ENCODE results near the gene JAG1.
"Not testable (repeated sequence)": the region's sequence is repeated elsewhere in the genome, so short reads cannot be mapped to it uniquely, and the experiment has no call there.

JAG1 gene

DNA sequence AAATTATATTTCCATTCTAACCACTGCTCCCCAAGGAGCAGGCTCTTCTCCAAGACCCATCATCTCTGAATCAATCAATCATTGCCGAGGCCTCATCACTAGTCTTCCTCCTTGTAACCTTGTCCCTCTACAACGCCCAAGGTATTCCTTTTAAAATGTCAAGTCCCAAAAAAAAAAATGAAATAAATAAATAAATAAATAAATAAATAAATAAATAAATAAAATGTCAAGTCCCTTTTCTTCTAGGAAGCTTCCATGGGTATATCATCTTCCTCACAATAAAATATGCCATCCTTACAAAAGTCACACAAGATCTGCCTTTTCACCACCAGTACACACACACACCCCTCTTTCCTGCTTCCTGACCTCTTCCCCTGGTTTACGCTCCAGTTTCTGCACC lies 57.6 kb downstream of the JAG1 start:
- TF ChIP-seq JUND (IDR thresholded peaks at IDR 0.05; ENCODE audit: low read depth) = no peak
- DNase-seq (ENCODE audit: low read depth in 1 of 2, low spot score in 1 of 2) = no peak
- in situ Hi-C loops (cut with HindIII; ENCODE audit: low pct_unique_long_range_greater_than_20kb, low sequenced_read_pairs) = no loop called here

- in situ Hi-C loops (cut with HindIII; ENCODE audit: low pct_unique_long_range_greater_than_20kb, low sequenced_read_pairs) = no loop called here
- TF ChIP-seq JUND (IDR thresholded peaks at IDR 0.05; ENCODE audit: low read depth) = no peak
- DNase-seq (ENCODE audit: low read depth in 1 of 2, low spot score in 1 of 2) = no peak
Observed at GRCh38 chr20:10613911-10614310, 59.9 kb downstream of the JAG1 start.

- in situ Hi-C loops (cut with HindIII; ENCODE audit: low pct_unique_long_range_greater_than_20kb, low sequenced_read_pairs); DNase-seq (ENCODE audit: low read depth in 1 of 2, low spot score in 1 of 2): not testable (repeated sequence)
Observed at GRCh38 chr20:10613426-10613825, 60.4 kb downstream of the JAG1 start.

GRCh38 chr20:10611357-10611756 lies 62.4 kb downstream of the JAG1 start:
- no peak for TF ChIP-seq JUND (IDR thresholded peaks at IDR 0.05; ENCODE audit: low read depth)
- in situ Hi-C loops (cut with HindIII; ENCODE audit: low pct_unique_long_range_greater_than_20kb, low sequenced_read_pairs) = no loop called here
- DNase-seq (ENCODE audit: low read depth in 1 of 2, low spot score in 1 of 2) = peak in 1 of 2 experiments; percentile 29

- no peak for TF ChIP-seq JUND (IDR thresholded peaks at IDR 0.05; ENCODE audit: low read depth)
- in situ Hi-C loops (cut with HindIII; ENCODE audit: low pct_unique_long_range_greater_than_20kb, low sequenced_read_pairs) = no loop called here
- no peak for DNase-seq (ENCODE audit: low read depth in 1 of 2, low spot score in 1 of 2)
Observed at GRCh38 chr20:10610251-10610650, 63.5 kb downstream of the JAG1 start.

DNA sequence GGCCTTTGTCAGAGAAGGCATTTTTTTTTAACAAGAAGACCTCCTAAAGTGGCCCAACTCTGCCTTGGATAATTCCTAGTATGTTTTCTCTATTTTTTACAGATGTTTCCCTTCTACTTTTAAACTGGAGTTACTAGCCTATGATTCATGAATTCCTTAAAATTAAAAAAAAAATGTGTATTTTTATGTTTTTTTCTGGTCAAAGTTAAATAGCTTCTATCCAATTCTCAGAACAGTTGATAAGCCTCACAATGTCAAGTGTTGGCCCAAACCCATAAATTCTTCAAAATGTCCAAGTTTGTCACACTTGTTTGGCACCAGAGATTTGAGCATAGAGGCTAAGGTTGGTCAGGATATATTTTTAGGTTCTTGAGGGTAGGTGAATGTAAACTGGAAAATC lies 64.0 kb downstream of the JAG1 start:
- DNase-seq (ENCODE audit: low read depth in 1 of 2, low spot score in 1 of 2) = no peak
- in situ Hi-C loops (cut with HindIII; ENCODE audit: low pct_unique_long_range_greater_than_20kb, low sequenced_read_pairs) = no loop called here
- no peak for TF ChIP-seq JUND (IDR thresholded peaks at IDR 0.05; ENCODE audit: low read depth)

DNA sequence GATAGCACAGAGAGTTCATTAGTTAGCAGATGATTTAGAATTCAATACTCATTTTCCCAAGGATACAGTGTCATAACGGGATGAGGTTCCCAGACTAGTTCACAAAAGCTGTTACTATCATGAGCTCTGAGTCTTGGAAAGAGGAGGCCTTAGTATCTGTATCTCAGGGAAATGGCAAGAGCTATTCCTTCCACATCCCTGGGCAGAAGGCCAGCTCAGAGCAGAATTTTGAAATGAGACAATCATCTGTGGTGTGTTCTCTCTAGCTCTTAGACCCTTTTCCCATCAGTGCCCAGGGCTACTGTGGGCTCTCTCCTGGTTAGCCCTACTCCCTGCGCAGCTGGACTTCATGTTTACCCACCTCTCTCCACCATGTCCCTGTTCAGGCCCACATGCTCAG lies 64.5 kb downstream of the JAG1 start:
- no peak for DNase-seq (ENCODE audit: low read depth in 1 of 2, low spot score in 1 of 2)
- in situ Hi-C loops (cut with HindIII; ENCODE audit: low pct_unique_long_range_greater_than_20kb, low sequenced_read_pairs) = no loop called here
- TF ChIP-seq JUND (IDR thresholded peaks at IDR 0.05; ENCODE audit: low read depth) = no peak

DNA sequence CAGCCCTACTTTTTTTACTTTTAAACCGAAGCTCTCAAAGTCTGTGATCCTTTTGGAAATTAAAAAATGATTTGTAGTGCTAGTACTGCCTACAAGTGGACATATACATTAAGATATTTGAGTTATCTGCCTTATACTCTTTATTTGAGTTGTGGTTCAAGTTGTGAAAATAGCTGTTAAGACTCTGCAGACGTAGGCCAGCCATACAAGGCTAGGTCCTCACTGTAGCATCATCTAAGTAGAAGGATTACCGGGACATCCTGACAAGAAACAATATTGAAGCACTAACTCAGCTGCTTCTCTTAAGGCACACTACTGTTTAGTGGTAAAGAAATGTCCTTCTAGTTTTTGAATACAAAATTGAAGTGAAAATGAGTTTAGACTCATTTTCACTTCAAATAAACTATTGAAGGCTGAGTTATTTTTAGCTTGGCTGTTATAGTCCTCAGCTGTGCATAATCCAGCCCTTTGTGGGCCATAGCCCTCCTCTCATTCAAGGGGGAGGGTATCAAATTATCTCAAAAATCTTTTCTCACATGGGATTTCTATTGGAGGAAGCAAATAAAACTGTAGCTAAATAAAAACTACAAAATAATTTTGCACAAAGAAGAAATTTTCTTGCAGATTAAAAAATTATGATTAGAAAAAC lies 68.1 kb downstream of the JAG1 start:
- no peak for DNase-seq (ENCODE audit: low read depth in 1 of 2, low spot score in 1 of 2)
- in situ Hi-C loops (cut with HindIII; ENCODE audit: low pct_unique_long_range_greater_than_20kb, low sequenced_read_pairs) = no loop called here
- no peak for TF ChIP-seq JUND (IDR thresholded peaks at IDR 0.05; ENCODE audit: low read depth)

DNA sequence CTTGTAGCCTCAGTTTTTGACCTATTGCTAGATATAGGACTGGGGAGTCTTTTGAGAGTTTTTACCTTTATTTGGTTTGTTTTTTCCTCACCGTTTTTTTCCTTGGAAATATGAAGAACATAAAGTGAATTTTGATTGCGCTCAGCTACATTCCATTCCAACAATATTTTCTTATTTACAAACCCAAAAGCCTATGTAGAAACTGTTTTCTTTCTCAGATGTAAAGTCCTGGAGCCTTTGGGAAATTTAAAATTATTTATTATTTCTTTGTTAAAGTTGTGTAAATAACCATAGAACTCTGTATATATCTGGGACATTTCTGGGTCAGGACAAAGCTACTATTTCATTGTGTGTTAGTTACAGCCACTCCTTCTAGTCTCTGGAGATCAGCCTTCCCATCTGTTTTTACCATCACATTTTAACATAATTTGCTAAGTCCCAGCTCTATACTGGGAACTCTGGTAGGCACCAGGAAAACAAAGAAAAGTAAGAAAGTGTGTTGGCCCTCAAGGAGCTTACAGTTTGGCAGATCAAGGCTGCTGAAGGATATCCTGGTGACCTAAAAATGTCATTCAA lies 68.8 kb downstream of the JAG1 start:
- TF ChIP-seq JUND (IDR thresholded peaks at IDR 0.05; ENCODE audit: low read depth) = no peak
- in situ Hi-C loops (cut with HindIII; ENCODE audit: low pct_unique_long_range_greater_than_20kb, low sequenced_read_pairs) = no loop called here
- DNase-seq (ENCODE audit: low read depth in 1 of 2, low spot score in 1 of 2) = no peak

- in situ Hi-C loops (cut with HindIII; ENCODE audit: low pct_unique_long_range_greater_than_20kb, low sequenced_read_pairs) = no loop called here
- DNase-seq (ENCODE audit: low read depth in 1 of 2, low spot score in 1 of 2) = peak in 1 of 2 experiments; percentile 13
- TF ChIP-seq JUND (IDR thresholded peaks at IDR 0.05; ENCODE audit: low read depth) = no peak
Observed at GRCh38 chr20:10603971-10604864, 69.6 kb downstream of the JAG1 start.

DNA sequence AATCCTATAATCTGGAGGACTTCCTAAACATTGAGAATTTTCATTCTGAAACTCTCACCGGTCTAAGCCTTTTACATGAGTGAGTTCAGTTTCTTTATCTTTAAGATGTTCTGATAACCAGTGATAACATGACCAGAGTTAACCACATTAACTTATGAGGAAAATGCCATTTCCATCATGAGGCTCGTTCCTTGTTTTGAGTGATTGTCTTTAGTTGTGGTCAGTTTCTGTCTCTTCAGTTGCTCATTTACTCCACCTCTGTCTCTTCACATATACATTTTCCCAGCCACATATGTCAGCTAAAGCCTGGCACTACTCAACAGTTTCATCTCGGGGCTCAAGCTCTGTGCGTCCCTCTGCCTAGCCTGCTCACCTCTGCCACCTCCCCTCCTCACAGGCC lies 70.4 kb downstream of the JAG1 start:
- no peak for DNase-seq (ENCODE audit: low read depth in 1 of 2, low spot score in 1 of 2)
- in situ Hi-C loops (cut with HindIII; ENCODE audit: low pct_unique_long_range_greater_than_20kb, low sequenced_read_pairs) = no loop called here
- TF ChIP-seq JUND (IDR thresholded peaks at IDR 0.05; ENCODE audit: low read depth) = no peak

- no peak for TF ChIP-seq JUND (IDR thresholded peaks at IDR 0.05; ENCODE audit: low read depth)
- in situ Hi-C loops (cut with HindIII; ENCODE audit: low pct_unique_long_range_greater_than_20kb, low sequenced_read_pairs) = no loop called here
- DNase-seq (ENCODE audit: low read depth in 1 of 2, low spot score in 1 of 2) = no peak
Observed at GRCh38 chr20:10602221-10602871, 71.5 kb downstream of the JAG1 start.

GRCh38 chr20:10597637-10598036 lies 76.2 kb downstream of the JAG1 start:
- in situ Hi-C loops (cut with HindIII; ENCODE audit: low pct_unique_long_range_greater_than_20kb, low sequenced_read_pairs) = no loop called here
- TF ChIP-seq JUND (IDR thresholded peaks at IDR 0.05; ENCODE audit: low read depth) = no peak
- DNase-seq (ENCODE audit: low read depth in 1 of 2, low spot score in 1 of 2) = no peak
